ENCODE measurements around the gene VGLL3.

DNA sequence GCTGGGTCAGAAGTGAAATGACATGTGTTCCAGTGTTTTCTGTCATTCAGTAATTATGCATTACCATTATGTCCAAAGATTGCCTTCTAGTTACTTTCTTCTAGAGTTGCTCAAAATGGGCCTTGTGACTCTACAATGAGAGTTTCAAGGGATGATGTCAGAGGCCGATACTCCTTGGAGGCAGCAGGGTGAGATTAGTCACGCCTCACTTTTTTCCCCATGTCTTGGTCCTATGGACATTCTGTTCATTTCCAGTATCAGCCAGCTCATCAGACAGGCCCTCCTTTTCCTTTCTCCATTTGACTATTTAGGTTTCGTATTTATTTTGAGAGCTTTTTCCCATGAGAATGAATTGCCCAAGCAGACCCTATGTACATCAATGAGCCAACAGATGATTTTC, 17.5 kb downstream of the VGLL3 start:
- no peak for TF ChIP-seq POLR2A (IDR thresholded peaks at IDR 0.05)
- TF ChIP-seq, protein P1, sequence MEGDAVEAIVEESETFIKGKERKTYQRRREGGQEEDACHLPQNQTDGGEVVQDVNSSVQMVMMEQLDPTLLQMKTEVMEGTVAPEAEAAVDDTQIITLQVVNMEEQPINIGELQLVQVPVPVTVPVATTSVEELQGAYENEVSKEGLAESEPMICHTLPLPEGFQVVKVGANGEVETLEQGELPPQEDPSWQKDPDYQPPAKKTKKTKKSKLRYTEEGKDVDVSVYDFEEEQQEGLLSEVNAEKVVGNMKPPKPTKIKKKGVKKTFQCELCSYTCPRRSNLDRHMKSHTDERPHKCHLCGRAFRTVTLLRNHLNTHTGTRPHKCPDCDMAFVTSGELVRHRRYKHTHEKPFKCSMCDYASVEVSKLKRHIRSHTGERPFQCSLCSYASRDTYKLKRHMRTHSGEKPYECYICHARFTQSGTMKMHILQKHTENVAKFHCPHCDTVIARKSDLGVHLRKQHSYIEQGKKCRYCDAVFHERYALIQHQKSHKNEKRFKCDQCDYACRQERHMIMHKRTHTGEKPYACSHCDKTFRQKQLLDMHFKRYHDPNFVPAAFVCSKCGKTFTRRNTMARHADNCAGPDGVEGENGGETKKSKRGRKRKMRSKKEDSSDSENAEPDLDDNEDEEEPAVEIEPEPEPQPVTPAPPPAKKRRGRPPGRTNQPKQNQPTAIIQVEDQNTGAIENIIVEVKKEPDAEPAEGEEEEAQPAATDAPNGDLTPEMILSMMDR (IDR thresholded peaks at IDR 0.05) = no peak
